Occipital lobe (tissue), 2 donors: ENCODE results near the gene ZFP36. TPM values are rescaled to one million over a fixed set of nuclear protein-coding genes. Genes with fewer than 3 reads are reported as not detected.
A peak's percentile ranks its signal among the peaks of the same experiment; 100 is the strongest.

Experiments
- DNase-seq: peaks from one replicate; lab custom pipeline; 2025; lab: John Stamatoyannopoulos, UW
- total RNA-seq: library from RNA; depleted of rRNA; stranded (reverse); fragments of >200 nt; gene quantifications from one replicate; pipeline ENCODE4 v1.2.3, GENCODE V29; 2014

ZFP36 gene
- total RNA-seq, 1 donor from 2014 or later, result 1.2 TPM

- DNase-seq, result no peak
These were observed 11.0 kb downstream of the ZFP36 start for GRCh38 chr19:39417463-39418181.

- no peak for DNase-seq
These were observed 12.4 kb downstream of the ZFP36 start for GRCh38 chr19:39419003-39419402.

- DNase-seq, result no peak
These were observed 14.1 kb downstream of the ZFP36 start for GRCh38 chr19:39420769-39421168.

- no peak for DNase-seq
These were observed 15.4 kb downstream of the ZFP36 start for GRCh38 chr19:39422020-39422419.

GRCh38 chr19:39423258-39424086 lies 16.8 kb downstream of the ZFP36 start:
- no peak for DNase-seq

GRCh38 chr19:39424934-39425333 lies 18.3 kb downstream of the ZFP36 start:
- DNase-seq, result no peak

GRCh38 chr19:39425744-39426143 lies 19.1 kb downstream of the ZFP36 start:
- DNase-seq, result no peak

- DNase-seq, result no peak
These were observed 19.5 kb downstream of the ZFP36 start for GRCh38 chr19:39426170-39426569.

GRCh38 chr19:39427707-39428106 lies 21.1 kb downstream of the ZFP36 start:
- DNase-seq, result no peak

GRCh38 chr19:39428283-39429112 lies 21.9 kb downstream of the ZFP36 start:
- no peak for DNase-seq

- DNase-seq, result no peak
These were observed 24.3 kb downstream of the ZFP36 start for GRCh38 chr19:39430675-39431593.

GRCh38 chr19:39432677-39433025 lies 26.0 kb downstream of the ZFP36 start:
- DNase-seq, result no peak

GRCh38 chr19:39433480-39434079 lies 26.9 kb downstream of the ZFP36 start:
- DNase-seq, result no peak

- no peak for DNase-seq
These were observed 27.8 kb downstream of the ZFP36 start for GRCh38 chr19:39434123-39435076.

- peak; percentile 98 for DNase-seq
These were observed 29.1 kb downstream of the ZFP36 start, which contains the start of gene RPS16 for GRCh38 chr19:39435499-39436349. Gene RPS16 (minus strand): TSS chr19:39435949. CDS start chr19:39435895, 54 bp downstream.

- DNase-seq, result no peak
These were observed 29.7 kb downstream of the ZFP36 start for GRCh38 chr19:39436350-39436716.

GRCh38 chr19:39438270-39438934 lies 31.8 kb downstream of the ZFP36 start:
- no peak for DNase-seq
